NCI-H226 (cell line): ENCODE measurements around the gene ATP5MK.
A peak's percentile ranks its signal among the peaks of the same experiment; 100 is the strongest.
"Not testable (repeated sequence)": the region's sequence is repeated elsewhere in the genome, so short reads cannot be mapped to it uniquely, and the experiment has no call there.

ENCODE experiments used
- DNase-seq: peaks from one replicate; pipeline ENCODE4 v3.0.0-alpha.2; 2015

The ATP5MK gene

DNA sequence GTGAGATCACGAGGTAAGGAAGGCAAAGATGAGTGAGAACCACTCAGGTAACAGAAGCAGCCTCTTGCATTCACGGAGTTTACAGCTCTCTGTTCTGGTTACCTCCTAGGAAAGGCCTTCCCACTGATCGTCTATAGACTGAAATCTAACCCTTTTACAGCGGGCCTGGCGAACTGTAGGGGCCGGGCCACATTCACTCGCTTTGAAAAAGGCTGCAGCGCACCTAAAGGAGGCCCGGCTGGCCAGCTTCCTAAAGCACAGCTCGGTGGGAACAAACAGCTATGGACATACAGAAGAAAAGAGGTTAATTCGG is 565 bp downstream of the ATP5MK start:
- DNase-seq, result no peak

DNA sequence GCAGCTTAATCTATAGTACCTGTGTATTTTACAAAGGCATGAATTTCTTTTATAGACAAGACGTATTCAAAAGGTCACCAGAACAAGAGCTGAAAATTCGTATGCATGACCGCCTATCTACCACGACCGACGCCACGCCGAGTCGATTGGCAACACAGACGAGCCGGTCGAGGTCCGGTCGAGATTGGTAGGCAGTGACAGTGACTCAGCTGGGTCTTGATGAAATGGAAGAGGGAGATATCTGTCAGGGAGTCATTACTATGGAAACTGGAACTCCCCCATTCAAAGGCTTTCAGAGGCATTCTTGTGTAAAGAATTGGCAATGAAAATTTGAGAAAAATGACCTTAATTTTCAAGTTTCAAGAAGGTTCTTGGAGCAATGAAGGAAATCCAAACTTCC is 2.1 kb downstream of the ATP5MK start:
- DNase-seq, result no peak

DNA sequence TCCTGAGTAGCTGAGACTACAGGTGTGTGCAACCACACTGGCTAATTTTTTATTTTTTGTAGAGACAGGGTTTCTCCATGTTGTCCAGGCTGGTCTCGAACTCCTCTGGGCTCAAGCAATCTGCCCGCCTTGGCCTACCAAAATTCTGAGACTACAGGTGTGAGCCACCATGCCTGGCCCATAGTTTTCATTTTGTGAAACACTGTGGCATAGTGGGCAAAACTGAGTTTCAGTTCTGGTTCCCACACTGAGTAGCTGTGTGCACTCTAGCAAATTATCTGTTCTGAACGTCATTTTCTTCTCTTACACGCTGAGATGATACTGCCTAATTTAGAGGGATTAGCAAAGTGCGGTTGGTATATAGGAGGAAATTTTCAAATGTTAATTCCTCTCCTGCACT is 13.5 kb downstream of the ATP5MK start:
- no peak for DNase-seq

DNA sequence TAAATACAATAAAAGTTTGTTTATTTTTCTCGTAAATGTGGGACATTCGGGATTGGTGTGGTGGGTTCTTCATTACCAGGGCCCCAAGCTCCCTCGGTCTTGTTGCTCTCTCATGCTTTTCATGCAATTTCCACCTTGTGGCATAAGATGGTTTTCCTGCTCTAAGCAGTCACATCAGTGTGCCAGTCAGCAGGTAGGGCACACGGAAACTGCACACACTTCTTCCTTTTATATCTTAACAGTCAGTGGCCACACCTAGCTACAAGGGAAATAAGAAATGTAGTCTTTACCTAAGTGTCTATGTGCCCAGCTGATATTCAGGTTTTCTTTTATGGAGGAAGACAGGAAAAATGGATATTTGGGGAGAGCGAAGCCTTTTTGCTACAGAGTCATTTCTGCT is 22.0 kb downstream of the ATP5MK start:
- DNase-seq, result no peak

DNA sequence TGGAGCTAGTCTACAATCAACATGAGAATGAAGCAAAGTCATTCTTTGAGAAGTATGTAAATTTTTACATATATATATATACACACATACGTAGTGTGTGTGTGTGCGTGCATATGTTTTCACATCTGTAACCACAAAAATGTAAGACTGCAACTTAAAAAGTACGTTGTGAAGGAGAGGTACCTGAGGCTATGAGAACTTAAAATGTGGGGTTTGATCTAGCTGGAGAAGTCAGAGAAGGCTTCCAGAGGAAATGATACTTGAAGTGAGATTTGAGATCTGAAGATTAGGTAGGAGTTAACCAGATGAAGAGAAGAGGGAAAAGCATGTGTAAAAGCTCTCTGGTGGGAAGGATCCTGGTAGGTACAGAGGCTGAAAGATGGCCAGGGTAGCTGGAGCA is 22.7 kb downstream of the ATP5MK start:
- DNase-seq, result no peak

DNA sequence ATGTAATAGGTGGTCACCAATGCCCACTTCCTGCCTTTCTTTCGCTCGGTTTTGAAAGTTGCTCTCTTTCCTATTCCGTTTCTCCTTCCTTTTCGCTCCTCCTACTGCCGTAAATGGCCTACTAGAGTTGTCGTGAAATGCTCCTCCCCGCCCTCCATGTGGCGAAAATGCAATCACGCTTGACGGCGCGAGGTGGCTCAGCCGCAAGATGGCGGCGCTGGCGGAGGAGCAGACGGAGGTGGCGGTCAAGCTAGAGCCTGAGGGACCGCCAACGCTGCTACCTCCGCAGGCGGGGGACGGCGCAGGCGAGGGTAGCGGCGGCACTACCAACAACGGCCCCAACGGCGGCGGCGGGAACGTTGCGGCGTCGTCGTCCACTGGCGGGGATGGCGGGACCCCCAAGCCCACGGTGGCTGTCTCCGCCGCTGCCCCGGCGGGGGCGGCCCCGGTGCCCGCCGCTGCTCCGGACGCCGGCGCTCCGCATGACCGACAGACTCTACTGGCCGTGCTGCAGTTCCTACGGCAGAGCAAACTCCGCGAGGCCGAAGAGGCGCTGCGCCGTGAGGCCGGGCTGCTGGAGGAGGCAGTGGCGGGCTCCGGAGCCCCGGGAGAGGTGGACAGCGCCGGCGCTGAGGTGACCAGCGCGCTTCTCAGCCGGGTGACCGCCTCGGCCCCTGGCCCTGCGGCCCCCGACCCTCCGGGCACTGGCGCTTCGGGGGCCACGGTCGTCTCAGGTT is 28.3 kb downstream of the ATP5MK start, which contains the start of gene TAF5:
Gene TAF5, plus strand, starts transcription at position 195 of the 737 bp plus-strand sequence. Its CDS starts 14 bp downstream, at position 209.
- DNase-seq, result peak; percentile 90

DNA sequence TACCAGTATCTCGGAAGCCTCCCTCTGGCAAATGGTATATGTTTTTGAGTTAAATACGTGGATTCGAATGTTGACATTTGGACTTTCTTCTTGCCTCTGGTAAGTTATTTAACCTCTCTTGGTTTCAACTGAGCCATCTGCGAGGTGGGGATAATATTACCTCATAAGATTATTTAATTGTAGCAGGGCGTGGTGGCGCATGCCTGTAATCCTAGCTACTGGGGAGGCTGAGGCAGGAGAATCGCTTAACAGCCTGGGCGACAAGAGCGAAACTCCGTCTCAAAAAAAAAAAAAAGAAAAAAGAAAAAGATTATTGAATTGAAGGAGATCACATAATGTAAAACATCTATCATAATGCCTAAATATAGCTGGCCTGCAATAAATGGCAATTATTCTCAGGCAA is 28.9 kb downstream of the ATP5MK start:
- no peak for DNase-seq

DNA sequence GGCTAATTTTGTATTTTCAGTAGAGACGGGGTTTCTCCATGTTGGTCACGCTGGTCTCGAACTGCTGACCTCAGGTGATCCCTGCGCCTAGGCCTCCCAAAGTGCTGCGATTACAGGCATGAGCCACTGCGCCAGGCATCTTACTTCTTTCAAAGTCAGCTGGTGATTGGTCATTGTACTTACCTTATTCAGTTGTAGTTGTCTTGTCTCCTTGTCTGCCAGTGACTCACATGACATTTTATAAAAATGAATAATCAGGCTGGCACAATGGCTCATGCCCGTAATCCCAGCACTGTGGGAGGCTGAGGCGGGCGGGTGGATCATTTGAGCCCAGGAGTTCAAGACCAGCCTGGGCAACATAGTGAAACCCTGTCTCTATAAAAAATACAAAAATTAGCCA is 35.5 kb downstream of the ATP5MK start:
- DNase-seq, result peak; percentile 19

DNA sequence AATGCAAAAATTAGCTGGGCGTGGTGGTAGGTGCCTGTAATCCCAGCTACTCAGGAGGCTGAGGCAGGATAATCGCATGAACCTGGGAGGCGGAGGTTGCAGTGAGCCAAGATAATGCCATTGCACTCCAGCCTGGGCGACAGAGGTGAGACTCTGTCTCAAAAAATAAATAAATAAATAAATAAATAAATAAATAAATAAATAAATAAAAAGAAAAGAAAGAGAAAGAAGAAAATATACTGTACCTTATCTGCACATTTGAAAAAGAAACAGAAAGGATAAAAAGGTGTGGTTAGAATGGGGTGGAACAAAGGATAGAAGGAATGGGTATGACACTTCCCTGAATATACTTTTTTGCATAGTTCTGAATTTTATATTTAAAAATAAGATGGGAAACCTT is 36.8 kb downstream of the ATP5MK start:
- not testable (repeated sequence) for DNase-seq

DNA sequence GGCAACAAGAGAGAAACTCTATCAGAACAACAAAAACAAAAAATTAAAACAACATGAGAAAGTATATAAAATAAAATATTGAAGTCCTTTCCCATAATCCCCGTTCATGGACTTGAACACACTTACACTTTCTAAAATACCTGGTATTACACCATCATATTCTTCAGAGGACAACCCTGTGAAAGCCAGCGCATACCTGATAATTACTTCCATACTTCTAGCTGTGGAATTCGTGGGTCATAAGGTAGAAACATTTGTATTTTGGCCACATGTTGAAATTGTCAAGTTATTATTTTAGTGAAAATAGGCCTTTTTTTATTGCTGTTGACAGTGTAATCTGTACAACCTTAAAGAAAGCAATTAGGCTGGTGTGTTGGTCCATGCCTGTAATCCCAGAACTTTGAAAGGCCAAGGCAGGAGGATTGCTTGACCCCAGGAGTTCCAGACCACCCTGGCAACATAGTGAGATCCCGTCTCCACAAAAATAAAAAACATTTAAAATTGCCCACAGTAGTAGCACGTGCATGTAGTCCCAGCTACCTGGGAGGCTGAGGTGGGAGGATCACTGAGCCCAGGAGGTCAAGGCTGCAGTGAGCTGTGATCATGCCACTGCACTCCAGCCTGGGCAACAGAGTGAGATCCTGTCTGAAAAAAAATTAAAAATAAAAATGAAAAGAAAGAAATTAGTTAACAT is 40.2 kb downstream of the ATP5MK start:
- DNase-seq, result no peak

DNA sequence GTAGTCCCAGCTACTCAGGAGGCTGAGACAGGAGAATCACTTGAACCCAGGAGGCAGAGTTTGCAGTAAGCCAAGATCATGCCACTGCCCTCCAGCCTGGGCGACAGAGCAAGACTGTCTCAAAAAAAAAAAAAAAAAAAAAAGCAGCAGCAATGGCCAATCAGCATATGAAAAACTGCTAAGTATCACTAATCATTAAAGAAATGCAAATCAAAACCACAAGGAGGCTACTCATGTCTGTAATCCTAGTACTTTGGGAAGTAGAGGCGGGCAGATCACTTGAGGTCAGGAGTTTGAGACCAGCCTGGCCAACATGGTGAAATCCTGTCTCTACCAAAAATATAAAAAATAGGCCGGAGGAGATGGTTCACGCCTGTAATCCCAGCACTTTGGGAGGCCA is 41.7 kb downstream of the ATP5MK start:
- not testable (repeated sequence) for DNase-seq

DNA sequence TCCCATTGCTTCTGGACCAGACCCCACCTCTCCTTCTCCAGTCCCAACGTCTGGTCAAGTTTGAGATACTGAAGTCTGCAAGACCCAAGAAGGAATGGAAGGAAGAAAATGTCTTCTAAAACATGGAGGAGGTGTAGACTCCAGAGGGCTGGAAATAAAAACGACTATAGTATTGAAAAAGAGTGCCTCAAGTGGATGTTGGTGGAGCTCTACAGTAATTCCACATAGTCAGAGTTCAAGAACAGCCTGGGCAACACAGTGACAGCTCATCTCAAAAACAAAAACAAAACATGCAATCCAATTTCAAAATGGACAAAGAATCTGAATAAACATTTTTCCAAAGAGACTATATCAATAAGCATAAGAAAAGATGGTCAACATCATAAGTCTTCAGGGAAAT is 43.0 kb downstream of the ATP5MK start:
- DNase-seq, result no peak

DNA sequence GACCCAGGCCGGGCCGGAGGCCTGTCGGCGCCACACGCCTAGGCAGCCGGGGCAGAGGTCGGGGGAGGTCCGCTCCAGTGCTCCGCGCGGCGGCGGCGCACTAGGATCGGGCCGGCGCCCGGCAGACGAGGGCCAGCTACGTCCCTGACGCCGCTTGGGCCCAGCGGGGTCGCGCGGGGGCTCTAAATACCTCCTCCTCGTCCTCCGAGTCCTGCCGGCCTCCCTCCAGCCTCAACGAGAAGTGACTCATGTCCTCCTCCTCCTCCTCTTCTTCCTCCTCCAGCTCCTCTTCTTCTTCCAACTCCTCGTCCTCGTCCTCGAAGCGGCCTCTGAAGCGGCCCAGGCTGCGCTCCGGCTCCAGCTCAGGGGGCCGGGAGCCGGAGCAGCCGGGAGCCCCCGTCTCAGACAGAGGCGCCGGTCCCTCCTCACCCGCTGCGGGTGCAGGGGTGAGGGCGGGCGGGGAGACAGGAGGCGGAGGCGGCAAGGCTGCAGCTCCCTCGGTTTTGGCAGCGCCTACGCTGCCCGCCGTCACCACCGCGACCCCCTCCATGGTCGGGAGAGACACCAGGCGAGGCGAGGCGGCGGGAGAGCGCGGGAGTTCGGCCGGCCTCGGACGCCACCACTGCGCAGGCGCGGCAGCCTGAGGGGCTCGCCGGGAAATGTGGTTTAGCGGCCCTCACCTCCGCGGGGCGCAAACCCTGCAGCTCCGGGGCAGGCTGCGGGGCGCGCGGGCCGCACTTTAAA is 45.6 kb downstream of the ATP5MK start, which contains the start of gene PCGF6:
Gene PCGF6, minus strand, starts transcription at position 624 of the 744 bp plus-strand sequence. Its CDS starts 74 bp downstream, at position 550.
- peak; percentile 69 for DNase-seq

DNA sequence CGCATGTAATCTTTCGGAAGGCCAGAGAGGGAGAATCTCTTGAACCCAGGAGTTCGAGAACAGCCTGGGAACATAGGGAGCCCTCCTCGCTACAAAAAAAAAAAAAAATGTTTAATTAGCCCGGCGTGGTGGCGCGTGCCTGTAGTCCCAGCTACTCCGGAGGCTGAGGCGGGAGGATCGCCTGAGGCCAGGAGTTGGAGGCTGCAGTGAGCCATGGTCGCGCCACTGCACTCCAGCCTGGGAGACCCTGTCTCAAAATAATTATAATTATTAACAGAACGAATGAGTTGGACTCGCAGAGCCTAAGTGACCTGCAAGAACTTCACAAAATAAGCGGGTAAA is 46.1 kb downstream of the ATP5MK start:
- no peak for DNase-seq
